AG04450 (cell line): ENCODE data around the gene KRTAP4-8. TPM values are rescaled to one million over a fixed set of nuclear protein-coding genes. Genes with fewer than 3 reads are reported as not detected.
"Not testable (repeated sequence)": the region's sequence is repeated elsewhere in the genome, so short reads cannot be mapped to it uniquely, and the experiment has no call there.

ENCODE experiments used
- CTCF ChIA-PET: fragments of 300-600, 350-600 bp; formaldehyde crosslinking; extraction: SDS; loops from one replicate; lab custom pipeline; 2022; ENCODE audit warnings: antibody characterized with exemption, inconsistent platforms; lab: Charles Lee
- POLR2A ChIA-PET: fragments of 350-600 bp; formaldehyde crosslinking; extraction: SDS; loops from one replicate; lab custom pipeline; 2021; ENCODE audit warnings: antibody characterized with exemption, inconsistent platforms; lab: Yijun Ruan, JAX
- DNase-seq: peaks from one replicate; pipeline ENCODE4 v3.0.0-alpha.2; 2011; ENCODE audit warnings: low read depth, low spot score
- H3K27ac ChIP-seq: one replicate; pipeline ENCODE4 v1.5.1; 2012; ENCODE audit warnings: low read depth, low read length, control low read depth
- H3K27me3 ChIP-seq: one replicate; pipeline ENCODE4 v1.6.0; 2012; ENCODE audit warnings: low read length; ENCODE audit not compliant: control insufficient read depth, insufficient read depth
- H3K4me3 ChIP-seq: 2 replicates; pipeline ENCODE4 v1.5.1; 2011; ENCODE audit warnings: mild to moderate bottlenecking, low read depth, low read length, control low read depth
- H3K9me3 ChIP-seq: 2 replicates; pipeline ENCODE4 v1.5.1; 2012; ENCODE audit warnings: low read length; ENCODE audit not compliant: control insufficient read depth, insufficient read depth
- CTCF ChIP-seq: IDR thresholded peaks from 2 replicates; pipeline ENCODE4 v1.5.1; 2011; ENCODE audit warnings: low read depth, low read length, control low read depth, inconsistent platforms
- polyA minus RNA-seq: library from RNA; depleted of rRNA, polyadenylated mRNA; stranded (reverse); fragments of >200 nt; gene quantifications from 2 replicates; pipeline ENCODE4 v1.2.3, GENCODE V29; 2011; rRNA and poly(A)+ RNA removed
- polyA plus RNA-seq: library from polyadenylated mRNA; depleted of rRNA; stranded (reverse); fragments of >200 nt; gene quantifications from 2 replicates; pipeline ENCODE4 v1.2.3, GENCODE V29; 2011; rRNA removed

The KRTAP4-8 gene
- polyA plus RNA-seq: not detected in 2 replicates
- not detected in 2 replicates for polyA minus RNA-seq

DNA sequence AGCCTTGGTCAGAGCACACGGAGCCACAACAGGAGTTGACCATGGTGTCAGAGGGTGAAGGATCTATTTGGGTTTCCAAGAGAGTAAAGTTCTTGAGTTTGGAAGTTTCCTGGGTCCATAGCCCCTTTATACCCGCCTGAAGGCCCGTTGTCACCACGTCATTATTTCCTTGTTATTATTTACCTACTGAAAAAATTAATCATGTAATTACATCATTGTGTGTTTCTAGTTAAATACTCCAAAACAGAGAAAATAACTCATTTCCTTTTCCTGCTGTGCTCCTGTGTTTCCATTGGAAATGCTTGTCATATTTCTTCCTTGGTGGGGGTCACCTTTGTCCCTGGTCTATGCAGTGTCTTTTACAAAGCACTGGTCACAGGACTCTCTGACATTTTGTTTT, at the start of gene KRTAP4-8:
KRTAP4-8 (minus strand) TSS at position 101 of the 400 bp plus-strand sequence; CDS start at position 43, 58 bp downstream.
- no peak within 1 kb of the TSS for H3K27ac ChIP-seq
- TF ChIP-seq CTCF: no peak

DNA sequence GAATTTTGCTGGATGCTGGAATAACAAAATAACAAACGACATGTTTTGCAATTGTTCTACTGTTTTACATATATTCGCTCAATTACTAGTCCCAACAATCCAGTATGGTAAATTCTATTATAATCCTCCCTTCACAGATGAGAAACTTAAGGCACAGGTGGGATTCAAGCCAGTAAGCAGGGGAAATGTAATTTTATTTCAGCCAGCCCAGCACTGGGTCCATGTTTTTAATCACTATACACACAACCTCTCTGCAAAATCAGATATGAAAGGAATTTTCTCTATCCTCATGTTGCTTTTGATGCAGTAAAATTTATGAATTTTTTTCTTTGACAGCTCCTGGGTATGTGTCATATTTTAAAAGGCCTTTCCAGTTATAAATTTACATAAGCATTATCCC, 47.3 kb upstream of the KRTAP4-8 start:
- H3K9me3 ChIP-seq: peaks cover 10% of the 10 kb centered on the region
- ChIA-PET POLR2A (no interaction called here), CTCF (no interaction called here)
- no peaks in the 10 kb centered on the region for H3K27me3 ChIP-seq
- H3K4me3 ChIP-seq: no peak overlapping the region
- H3K27ac ChIP-seq: no peak overlapping the region
- DNase-seq: no peak
- no peak for TF ChIP-seq CTCF

More for the DNA sequence above, at the start of gene KRTAP4-8:
- no peak for DNase-seq
- Histone ChIP-seq H3K9me3 (no peaks in the 10 kb centered on the region), H3K27me3 (no peaks in the 10 kb centered on the region), H3K4me3 (no peak within 1 kb of the TSS)
- ChIA-PET CTCF (no interaction called here), POLR2A (no interaction called here)

DNA sequence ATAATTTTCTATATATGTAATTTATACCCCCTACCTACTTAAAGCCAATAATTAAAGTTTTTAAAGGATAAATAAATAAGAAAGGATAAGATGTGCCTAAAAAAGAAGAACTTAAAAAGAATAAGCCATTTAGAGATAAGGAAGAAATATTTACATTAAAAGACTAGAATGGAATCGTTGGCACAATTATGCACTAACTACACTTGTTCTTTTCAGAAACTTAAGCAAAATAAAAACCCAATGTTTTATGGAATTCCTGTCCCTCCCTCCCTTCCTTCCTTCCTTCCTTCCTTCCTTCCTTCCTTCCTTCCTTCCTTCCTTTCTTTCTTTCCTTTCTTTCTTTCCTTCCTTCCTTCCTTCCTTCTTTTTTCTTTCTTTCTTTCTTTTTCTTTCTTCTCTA, 46.9 kb upstream of the KRTAP4-8 start:
- ChIA-PET CTCF (no interaction called here), POLR2A (no interaction called here)
- Histone ChIP-seq H3K27me3 (no peaks in the 10 kb centered on the region), H3K27ac (no peak overlapping the region), H3K9me3 (peaks cover 15% of the 10 kb centered on the region), H3K4me3 (no peak overlapping the region)
- no peak for DNase-seq
- TF ChIP-seq CTCF: no peak

DNA sequence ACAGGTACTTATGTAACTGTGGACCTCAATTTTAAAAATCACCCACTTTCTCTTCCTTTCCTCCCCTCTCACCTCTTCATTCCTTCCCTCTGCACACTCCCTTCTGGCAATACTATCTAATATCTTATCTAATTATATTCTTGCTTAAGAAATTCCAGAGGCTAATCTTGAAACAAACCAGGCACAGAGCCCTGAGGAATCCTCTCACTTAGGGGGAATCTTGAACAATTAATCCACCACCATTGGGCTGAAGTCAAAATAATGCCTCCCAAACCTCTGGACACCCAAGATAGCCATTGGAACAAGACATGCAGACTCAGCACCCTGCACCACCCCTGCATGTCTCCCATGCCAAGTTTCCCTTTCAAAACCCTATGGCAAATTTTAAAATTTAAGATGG, 43.4 kb upstream of the KRTAP4-8 start:
- TF ChIP-seq CTCF: no peak
- POLR2A ChIA-PET: no interaction called here
- CTCF ChIA-PET: no interaction called here
- DNase-seq: no peak
- H3K4me3 ChIP-seq: no peak overlapping the region
- H3K9me3 ChIP-seq: peaks cover 18% of the 10 kb centered on the region
- no peak overlapping the region for H3K27ac ChIP-seq
- H3K27me3 ChIP-seq: no peaks in the 10 kb centered on the region

- Histone ChIP-seq H3K27ac (no peak within 1 kb of the TSS), H3K27me3 (no peaks in the 10 kb centered on the region), H3K9me3 (peaks cover 18% of the 10 kb centered on the region), H3K4me3 (no peak within 1 kb of the TSS)
- CTCF ChIA-PET: no interaction called here
- POLR2A ChIA-PET: no interaction called here
- TF ChIP-seq CTCF: no peak
- peak; percentile 29 for DNase-seq
Measured at GRCh38 chr17:41140360-41141131, 42.6 kb upstream of the KRTAP4-8 start, which contains the start of gene KRTAP4-6. TSS of gene KRTAP4-6 (minus strand) at chr17:41140544. CDS start at chr17:41140487, 57 bp downstream.

- H3K27me3 ChIP-seq, DNase-seq, H3K4me3 ChIP-seq, CTCF ChIA-PET, H3K27ac ChIP-seq, POLR2A ChIA-PET: not testable (repeated sequence)
- H3K9me3 ChIP-seq: peaks cover 18% of the 10 kb centered on the region
Measured at GRCh38 chr17:41139865-41140264, 41.9 kb upstream of the KRTAP4-8 start.
